ENCODE results near the gene ACVR1C. TPM values are rescaled to one million over a fixed set of nuclear protein-coding genes. Genes with fewer than 3 reads are reported as not detected.

The ACVR1C gene
- total RNA-seq, 1 experiment from 2014 or later: 0.40 TPM

- intact Hi-C loops (cut with micrococcal nuclease): no loop called here
- ATAC-seq (no peak), DNase-seq (no peak)
- H3K27me3 ChIP-seq (ENCODE audit: low read length): peaks cover 17% of the 10 kb centered on the region; the same call in 1 of the 2 replicates
- H2AFZ ChIP-seq (ENCODE audit: low read length): no peak overlapping the region
- H3K27ac ChIP-seq (ENCODE audit: low read length): no peak overlapping the region
- no TSS peak for BruUV-seq (replicated peaks)
- H3K79me2 ChIP-seq (ENCODE audit: low read length): no peaks in the 10 kb centered on the region
- H3K36me3 ChIP-seq (ENCODE audit: low read depth, low read length): no peaks in the 10 kb centered on the region
- H3K9me3 ChIP-seq (ENCODE audit: low read length): no peaks in the 10 kb centered on the region
- TF ChIP-seq CTCF (conservative IDR thresholded peaks at IDR 0.05; ENCODE audit: low read depth, low read length) (no peak), EZH2phosphoT487 (IDR thresholded peaks at IDR 0.05; ENCODE audit: borderline replicate concordance, low read length) (no peak), EZH2 (IDR thresholded peaks at IDR 0.05; ENCODE audit: low read length, unreplicated experiment) (no peak)
- ChIA-PET POLR2A (ENCODE audit: unreplicated experiment) (no interaction called here), CTCF (no interaction called here)
- H3K4me3 ChIP-seq (ENCODE audit: low read length): no peak overlapping the region
- no peaks in the 10 kb centered on the region for H4K20me1 ChIP-seq (ENCODE audit: low read length)
- H3K9me2 ChIP-seq (replicated peaks; ENCODE audit: low read length): no peaks in the 10 kb centered on the region
- no peak overlapping the region for H3K4me2 ChIP-seq (ENCODE audit: low read length)
- H3K4me1 ChIP-seq (ENCODE audit: insufficient read depth, low read length): no peaks in the 10 kb centered on the region
- H3F3A ChIP-seq (ENCODE audit: low read length, unreplicated experiment): no peaks in the 10 kb centered on the region
- no peak overlapping the region for H3K9ac ChIP-seq (ENCODE audit: low read length)
Observed at GRCh38 chr2:157611110-157611509, 17.6 kb downstream of the ACVR1C start.

- POLR2A ChIA-PET (ENCODE audit: unreplicated experiment): no interaction called here
- Histone ChIP-seq H3F3A (ENCODE audit: low read length, unreplicated experiment) (no peaks in the 10 kb centered on the region), H3K36me3 (ENCODE audit: low read depth, low read length) (no peaks in the 10 kb centered on the region), H3K9me2 (replicated peaks; ENCODE audit: low read length) (no peaks in the 10 kb centered on the region), H3K79me2 (ENCODE audit: low read length) (no peaks in the 10 kb centered on the region), H4K20me1 (ENCODE audit: low read length) (no peaks in the 10 kb centered on the region), H3K4me2 (ENCODE audit: low read length) (no peak overlapping the region), H3K27ac (ENCODE audit: low read length) (no peak overlapping the region), H2AFZ (ENCODE audit: low read length) (no peak overlapping the region), H3K4me1 (ENCODE audit: insufficient read depth, low read length) (no peaks in the 10 kb centered on the region), H3K9me3 (ENCODE audit: low read length) (no peaks in the 10 kb centered on the region), H3K27me3 (ENCODE audit: low read length) (peaks cover 49% of the 10 kb centered on the region), H3K4me3 (ENCODE audit: low read length) (no peak overlapping the region), H3K9ac (ENCODE audit: low read length) (no peak overlapping the region)
- BruUV-seq (replicated peaks): no TSS peak
- TF ChIP-seq EZH2 (IDR thresholded peaks at IDR 0.05; ENCODE audit: low read length, unreplicated experiment) (no peak), EZH2phosphoT487 (IDR thresholded peaks at IDR 0.05; ENCODE audit: borderline replicate concordance, low read length) (no peak), CTCF (conservative IDR thresholded peaks at IDR 0.05; ENCODE audit: low read depth, low read length) (no peak)
- CTCF ChIA-PET: no interaction called here
- intact Hi-C loops (cut with micrococcal nuclease): no loop called here
- ATAC-seq (no peak), DNase-seq (no peak)
Observed at GRCh38 chr2:157606534-157606933, 22.1 kb downstream of the ACVR1C start.

- intact Hi-C loops (cut with micrococcal nuclease): no loop called here
- Histone ChIP-seq H3K9me2 (replicated peaks; ENCODE audit: low read length) (no peaks in the 10 kb centered on the region), H3K27ac (ENCODE audit: low read length) (no peak overlapping the region), H3K4me2 (ENCODE audit: low read length) (no peak overlapping the region), H3K4me3 (ENCODE audit: low read length) (no peak overlapping the region), H3K9ac (ENCODE audit: low read length) (no peak overlapping the region), H3K4me1 (ENCODE audit: insufficient read depth, low read length) (no peaks in the 10 kb centered on the region), H3K27me3 (ENCODE audit: low read length) (peaks cover 56% of the 10 kb centered on the region), H3F3A (ENCODE audit: low read length, unreplicated experiment) (no peaks in the 10 kb centered on the region), H3K79me2 (ENCODE audit: low read length) (no peaks in the 10 kb centered on the region), H2AFZ (ENCODE audit: low read length) (no peak overlapping the region), H3K9me3 (ENCODE audit: low read length) (no peaks in the 10 kb centered on the region), H4K20me1 (ENCODE audit: low read length) (no peaks in the 10 kb centered on the region), H3K36me3 (ENCODE audit: low read depth, low read length) (no peaks in the 10 kb centered on the region)
- DNase-seq (no peak), ATAC-seq (no peak)
- TF ChIP-seq EZH2phosphoT487 (IDR thresholded peaks at IDR 0.05; ENCODE audit: borderline replicate concordance, low read length): no peak
- no peak for TF ChIP-seq EZH2 (IDR thresholded peaks at IDR 0.05; ENCODE audit: low read length, unreplicated experiment)
- no peak for TF ChIP-seq CTCF (conservative IDR thresholded peaks at IDR 0.05; ENCODE audit: low read depth, low read length)
- no TSS peak for BruUV-seq (replicated peaks)
- ChIA-PET POLR2A (ENCODE audit: unreplicated experiment) (no interaction called here), CTCF (no interaction called here)
Observed at GRCh38 chr2:157603198-157603597, 25.5 kb downstream of the ACVR1C start.
